Activated CD4-positive, alpha-beta T cell treated with anti-CD3 and anti-CD28 coated beads, Interleukin-2, Interleukin-4, amounts not matched to agents 100 ng/mL and 50 ng/mL, durations not matched to agents 16 hours and 8 hours (primary cell): ENCODE measurements around the gene BMP3.

Experiments used
- DNase-seq: peaks from one replicate; pipeline ENCODE4 v3.0.0-alpha.2; 2020; ENCODE audit warnings: low spot score

The BMP3 gene

DNA sequence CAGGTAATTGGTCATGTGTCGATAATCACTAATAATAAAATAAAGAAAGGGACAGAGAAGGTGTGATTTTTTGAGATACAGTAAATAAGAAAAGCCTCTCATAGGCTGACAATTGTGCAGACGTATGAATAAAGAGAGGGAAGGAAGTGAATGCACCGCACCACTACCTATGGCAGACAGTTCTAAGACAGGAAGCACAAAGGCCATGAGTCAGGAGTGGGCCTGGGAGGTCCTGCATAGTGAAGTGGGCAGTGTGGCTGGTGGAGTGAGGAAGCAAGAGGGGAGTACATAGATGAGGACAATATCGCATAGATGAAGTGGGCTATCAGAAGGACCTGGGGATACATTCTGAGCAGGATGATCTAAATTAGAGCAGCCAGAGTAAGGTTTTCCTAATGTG, 75.6 kb downstream of the BMP3 start:
- DNase-seq = no peak
